HL-60/S4 (cell line): ENCODE results near the gene CACNA1C.

Experiments used
- in situ Hi-C: fragments of 300-500 bp; cut with MboI; formaldehyde crosslinking; loops from 2 replicates; pipeline ENCODE4 v1.14.3; 2022; ENCODE audit warnings: low sequenced_read_pairs

CACNA1C gene

DNA sequence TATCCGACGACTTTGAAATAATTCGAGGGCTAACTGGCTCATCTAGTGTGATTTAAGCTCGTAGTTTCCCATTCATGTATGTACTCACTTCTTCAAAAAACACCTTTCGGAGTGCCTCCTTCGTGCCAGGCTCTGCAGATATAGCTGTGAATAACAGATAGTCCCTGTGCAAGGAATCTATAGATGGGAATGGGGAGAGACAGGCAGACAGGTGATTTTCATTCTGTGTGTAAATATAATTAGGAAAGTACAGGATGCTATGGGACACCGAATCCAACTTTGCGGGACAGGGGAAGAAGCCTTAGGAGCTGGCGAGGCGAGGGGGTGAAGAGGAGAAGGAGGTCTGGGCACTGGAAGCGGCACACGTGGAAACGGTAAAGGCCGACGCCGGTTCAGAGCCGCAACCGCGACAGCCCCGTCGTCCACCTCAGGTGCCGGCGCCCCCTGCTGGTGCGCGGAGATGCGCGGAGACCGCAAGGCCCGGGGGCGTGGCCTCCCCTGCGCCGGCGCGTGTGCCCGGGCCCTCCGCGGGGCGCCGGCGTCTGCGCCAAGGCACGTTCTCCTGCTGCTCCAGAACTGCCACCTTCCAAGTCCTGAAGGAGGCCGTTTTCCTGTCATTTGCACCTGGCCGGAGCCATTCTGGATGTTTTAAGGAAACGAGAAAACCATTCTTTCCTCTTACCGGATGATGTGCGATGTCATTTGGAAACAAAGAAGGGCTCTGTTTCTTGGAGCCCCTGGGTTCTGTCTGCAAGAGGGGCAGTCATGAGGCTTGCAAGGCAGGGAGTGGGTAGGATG is 18.0 kb upstream of the CACNA1C start:
- in situ Hi-C loops: no loop called here

DNA sequence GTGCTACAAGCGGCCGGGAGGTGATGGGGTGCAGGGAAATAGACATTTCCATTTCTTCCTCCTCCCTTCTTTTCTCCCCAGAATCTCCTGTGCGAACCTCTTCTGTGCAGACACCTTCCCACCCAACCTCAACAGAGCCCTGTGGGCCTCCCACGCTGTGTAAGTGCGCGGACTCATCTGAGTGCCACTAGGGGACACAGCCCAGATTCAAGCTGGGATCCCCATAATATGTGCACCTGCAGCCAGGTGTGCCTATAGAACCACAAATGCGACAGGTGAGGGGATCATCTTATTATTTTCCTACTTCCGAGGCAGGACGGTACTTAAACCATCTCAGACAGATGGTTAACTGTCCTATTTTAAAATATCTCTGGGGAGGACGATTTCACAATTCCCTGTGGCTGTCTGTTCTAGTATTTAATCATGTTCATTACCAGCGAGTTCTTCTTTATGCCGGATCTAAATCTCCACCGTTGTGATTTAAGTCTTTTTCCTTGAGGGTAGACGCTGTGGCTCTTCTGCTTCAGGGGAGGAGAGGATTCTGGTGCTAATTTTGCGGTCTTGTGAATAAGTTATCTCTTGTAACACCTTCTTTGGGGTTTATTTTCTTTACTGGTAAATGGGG is 17.2 kb upstream of the CACNA1C start:
- in situ Hi-C loops: no loop called here

DNA sequence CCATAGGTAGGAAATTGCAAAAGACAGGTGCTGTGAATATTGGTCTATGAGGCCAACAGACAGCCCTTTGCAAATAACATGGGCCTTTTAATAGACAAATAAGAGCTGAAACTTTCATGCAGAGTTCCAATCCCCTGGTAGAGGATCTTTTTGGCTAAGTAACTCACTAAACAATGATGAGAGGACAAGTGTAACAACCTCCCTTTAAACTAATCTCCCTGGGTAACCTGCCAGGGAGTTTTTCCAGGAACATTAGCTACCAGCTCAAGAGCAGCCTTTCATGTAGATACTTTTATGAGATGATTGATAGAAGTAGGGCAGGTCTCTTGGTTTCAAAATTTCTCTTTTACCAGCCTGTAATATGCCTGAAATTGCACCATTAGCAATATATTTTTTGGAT is 13.8 kb upstream of the CACNA1C start:
- in situ Hi-C loops: no loop called here

DNA sequence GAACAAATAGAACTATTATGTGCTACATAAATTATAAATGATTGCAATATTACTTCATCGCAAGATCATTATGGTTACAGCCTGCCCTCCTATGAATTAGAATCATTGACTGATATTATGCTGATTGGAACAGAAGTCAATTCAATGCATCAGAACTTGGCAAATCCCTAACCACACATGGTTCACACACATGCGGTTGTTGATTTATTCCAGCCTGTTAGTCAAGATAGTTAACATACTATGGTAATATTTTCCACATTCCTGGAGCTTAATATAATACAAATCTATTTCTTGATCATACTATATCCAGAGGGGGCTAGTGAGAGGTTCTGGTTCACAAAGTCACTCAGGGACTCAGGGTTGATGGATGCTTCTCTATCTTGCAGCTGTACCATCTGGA is 9.7 kb upstream of the CACNA1C start:
- in situ Hi-C loops: no loop called here

DNA sequence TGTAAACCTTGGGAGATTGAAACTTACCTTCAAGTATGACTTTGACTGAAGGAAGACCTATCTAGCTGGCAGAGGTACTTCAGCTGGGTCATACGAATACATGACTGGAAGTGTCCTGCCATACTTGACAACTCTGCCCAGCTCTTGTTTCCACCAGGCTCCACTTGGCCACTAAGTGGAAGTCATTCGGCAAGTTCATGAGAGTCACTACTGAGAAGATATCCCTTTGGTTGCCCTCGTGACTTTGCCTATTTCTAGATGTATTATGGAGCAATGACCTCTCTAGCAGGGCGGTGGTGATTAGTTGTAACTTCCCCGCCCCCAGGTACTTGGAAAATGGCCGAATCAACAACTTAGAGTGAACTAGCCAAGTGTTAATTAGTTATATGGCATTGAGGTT is 8.6 kb upstream of the CACNA1C start:
- in situ Hi-C loops: no loop called here

DNA sequence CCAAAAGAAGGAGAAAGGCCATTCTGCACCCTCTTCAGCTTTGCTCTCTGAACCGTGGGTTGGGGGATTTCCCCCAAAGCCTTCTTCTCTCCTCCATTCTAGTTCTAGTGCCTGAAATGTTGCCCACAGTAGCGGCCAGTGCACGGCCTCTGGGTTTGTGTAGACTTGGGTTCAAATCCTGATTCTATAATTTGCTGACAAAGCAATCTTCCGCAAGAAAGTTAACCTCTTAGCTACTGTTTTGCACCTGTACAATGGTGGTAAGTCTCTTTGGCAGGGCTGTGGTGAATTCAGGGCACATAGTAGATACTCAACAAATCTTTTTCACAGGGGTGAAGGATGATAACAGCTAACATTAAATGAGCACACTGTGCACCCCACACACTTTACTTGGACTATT is 5.8 kb upstream of the CACNA1C start:
- in situ Hi-C loops: no loop called here

DNA sequence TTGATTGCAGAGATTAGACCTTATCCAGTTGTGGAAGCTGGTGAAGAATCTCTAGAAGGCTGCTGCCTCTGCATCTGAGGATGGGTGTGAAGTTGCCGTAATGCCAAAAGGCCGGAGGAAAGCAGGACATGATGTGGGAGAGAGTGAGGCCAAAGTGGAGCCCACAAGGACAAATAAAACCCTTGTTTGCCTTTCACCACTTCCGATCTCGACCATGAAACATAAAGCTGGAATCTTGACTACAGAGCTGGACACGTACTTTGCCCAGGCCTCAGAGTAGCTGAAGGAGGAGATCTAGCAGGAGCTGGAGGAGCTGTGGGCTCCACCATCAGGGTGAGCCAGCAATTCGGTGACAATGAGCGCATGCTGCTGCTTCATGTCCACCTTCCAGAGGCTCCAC is 5.0 kb upstream of the CACNA1C start:
- in situ Hi-C loops: no loop called here

DNA sequence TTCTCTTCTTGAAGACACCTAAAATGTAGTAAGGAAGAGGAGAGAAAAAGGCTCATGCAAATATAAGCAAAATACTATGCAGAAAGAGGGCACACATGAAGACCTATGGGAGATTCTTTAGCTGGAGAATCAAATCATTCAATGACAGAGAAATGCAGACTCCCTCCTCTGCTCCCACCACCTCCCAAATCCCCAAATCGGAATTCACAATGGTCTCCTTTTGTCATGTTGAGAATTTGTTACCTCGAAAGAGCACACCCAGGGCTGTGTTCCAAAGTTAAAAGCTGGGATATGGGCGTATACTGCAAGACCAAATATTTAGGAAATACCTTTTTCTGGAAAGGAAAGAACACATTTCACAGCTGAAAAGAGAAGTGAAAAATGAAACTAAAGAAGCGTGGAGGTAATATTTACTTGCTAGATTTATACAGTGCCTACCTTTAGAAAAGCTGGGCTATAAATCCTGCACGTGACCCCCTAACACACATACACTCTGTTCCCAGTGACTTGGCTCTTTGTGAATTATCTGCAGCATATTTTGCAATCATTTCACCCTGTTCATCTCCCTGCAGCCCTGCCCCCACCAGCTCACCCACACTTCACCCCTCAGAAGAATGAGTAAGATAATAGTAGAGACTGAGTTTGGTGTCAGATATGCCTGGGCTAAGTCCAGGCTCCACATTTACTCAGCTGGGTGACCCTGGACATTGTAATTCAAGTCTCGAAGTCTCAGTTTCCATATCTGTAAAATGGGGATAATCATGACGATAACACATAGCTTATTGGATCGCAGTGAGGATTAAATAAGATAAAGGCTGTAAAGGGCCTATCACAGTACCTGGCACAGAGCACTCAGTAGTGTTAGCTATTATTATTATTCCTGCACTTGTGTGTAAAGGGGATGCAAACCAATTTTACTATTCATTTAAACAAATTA is 2.9 kb upstream of the CACNA1C start:
- in situ Hi-C loops: loop anchor here (10.0 kb wide), 1 partner anchor 535 kb away; no protein-coding TSS in a partner anchor

DNA sequence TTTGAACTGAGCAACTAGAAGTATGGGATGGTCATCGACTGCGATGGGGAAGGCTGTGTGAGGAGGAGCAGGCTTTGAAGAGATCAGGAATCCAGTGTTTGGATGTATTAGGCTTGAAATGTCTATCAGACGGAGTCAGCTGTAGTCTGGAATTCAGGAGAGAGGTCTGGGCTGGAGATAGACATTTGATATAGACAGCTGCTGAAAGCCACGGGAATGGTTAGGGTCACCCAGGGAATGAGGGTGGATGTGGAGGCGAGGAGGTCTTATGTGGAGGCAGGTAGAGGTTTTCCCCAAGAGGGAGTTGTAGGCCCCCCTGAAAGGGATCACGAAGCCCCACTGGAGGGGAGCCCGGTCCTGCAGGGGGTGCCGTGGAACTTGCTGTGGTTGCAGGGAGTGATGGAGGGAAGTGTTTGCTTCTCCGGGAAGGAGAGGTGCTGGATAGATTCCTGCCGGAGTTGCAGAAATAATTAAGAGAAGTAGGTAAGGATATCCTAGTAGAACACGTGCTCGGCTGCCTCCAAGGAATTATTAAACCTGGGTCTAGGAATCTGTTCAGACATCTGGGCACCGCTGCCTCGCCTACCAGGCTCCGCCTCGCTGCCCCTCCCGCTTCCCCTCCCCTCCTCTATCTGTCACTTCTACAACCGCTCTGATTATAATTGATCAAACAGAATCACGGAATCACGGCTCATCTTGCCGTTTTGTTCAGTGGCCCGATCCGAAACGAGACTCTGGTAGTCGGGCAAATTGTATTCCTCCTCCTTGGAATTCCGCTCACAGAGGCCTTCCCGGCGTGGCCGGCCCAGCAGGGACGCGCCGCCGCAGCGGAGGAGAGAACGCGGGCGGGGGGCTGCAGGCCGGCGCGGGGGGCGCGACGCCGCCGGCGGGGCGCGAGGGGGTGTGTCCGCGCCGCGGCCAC is 826 bp upstream of the CACNA1C start:
- in situ Hi-C loops: loop anchor here (10.0 kb wide), 1 partner anchor 533 kb away; no protein-coding TSS in a partner anchor

DNA sequence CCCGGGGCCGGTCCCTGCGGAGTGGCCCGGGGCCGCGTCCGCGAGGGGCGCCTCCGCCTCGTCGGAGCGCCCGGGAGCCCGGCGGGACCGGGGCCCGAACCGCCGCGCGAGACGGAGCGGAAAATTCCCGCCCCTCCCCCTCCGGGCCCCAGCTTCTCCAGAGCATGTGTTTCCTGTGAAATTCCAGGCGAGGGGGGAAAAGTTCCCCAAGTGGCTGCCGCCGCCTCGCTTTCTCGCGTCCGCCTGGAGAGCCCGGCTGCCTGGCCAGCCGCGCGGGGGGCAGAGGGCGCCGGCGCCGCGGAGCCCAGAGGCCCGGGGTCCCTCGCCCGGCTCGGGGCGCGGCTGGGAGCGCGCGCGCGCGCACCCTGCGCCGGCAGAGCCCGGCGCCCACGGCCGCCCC is 904 bp downstream of the CACNA1C start:
- in situ Hi-C loops: loop anchor here (10.0 kb wide), 1 partner anchor 531 kb away; no protein-coding TSS in a partner anchor

DNA sequence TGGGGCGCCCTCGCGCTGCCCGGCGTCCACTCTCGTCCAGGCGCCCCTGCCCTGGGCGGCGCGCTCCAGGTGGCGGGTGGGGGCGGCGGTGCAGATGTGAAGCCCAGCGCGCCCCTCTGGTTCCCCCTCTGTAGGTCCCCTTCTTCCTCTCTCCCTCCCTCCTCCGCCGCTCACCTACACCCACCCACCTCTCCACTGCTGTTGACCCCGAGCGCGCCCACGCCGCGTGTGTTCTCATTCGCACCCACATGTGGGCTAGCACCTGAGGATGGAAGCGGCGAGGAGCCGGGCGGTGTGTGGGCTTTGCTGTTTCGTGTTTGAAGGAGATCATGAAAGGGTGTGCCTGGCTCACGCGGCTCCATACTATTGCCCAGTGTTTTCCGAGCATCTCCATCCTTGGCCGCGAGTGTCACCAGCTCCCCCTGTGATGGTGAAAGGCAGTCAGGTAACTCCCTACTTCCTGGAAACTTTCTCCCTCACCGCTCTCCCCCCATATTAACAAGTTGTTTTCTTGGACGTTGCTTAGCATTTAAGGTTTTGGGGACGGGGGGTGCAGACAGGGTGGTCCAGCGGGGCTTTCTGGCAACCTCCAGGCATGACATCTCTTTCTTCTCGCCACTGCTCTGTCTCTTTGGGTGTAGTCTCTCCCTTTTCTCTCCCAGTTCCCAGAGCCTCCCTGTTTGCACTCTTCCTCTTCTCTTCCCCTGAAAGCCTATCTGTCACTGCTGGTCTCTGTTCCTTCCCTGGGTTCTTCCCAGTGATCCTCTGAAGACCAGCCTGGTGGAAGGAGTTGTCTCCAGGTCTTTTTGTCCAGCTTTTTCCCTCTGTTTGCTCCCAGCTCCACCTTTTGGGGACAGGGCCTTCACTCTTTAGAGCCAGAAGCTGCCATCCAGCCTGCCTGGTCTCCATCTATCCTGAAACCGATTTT is 1.6 kb downstream of the CACNA1C start:
- in situ Hi-C loops: loop anchor here (5.0 to 10.0 kb wide), 2 partner anchors 228 to 530 kb away; no protein-coding TSS in a partner anchor

DNA sequence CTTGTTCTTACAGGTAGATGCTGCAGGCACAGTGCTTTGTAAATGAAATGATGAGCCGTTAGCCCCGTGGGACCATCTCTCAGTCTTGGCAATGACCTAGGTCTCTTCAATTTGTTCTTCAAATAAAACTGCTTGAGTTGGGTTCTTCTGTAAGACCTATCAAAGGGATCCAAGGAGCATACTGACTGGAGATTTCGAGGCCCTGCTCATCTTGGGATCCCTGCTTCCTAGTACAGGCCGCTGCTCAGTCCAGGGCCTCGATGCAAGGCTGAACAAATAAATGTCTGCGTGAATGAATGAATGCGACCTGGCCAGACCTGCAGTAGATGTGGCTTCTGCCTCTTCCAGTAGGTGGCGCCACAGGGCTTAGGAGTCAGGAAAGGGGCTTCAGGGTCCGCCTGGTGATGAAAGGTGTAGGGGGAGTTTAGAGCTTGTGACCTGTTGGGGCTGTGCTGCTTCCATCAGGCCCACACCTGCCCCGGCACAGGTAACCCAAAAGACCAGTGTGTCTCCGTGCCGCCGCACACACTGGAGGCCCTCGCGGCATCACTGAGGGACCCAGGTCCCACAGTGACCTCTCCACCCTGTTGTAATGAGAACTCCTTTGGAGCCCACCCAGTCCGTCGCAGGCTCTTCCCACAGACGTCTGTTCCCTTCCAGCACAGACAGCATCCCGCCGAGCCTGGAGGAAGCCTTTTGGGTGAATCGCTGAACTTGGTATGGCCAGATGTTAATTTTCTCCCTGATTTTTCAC is 4.4 kb downstream of the CACNA1C start:
- in situ Hi-C loops: loop anchor here (5.0 to 10.0 kb wide), 2 partner anchors 225 to 528 kb away; no protein-coding TSS in a partner anchor

DNA sequence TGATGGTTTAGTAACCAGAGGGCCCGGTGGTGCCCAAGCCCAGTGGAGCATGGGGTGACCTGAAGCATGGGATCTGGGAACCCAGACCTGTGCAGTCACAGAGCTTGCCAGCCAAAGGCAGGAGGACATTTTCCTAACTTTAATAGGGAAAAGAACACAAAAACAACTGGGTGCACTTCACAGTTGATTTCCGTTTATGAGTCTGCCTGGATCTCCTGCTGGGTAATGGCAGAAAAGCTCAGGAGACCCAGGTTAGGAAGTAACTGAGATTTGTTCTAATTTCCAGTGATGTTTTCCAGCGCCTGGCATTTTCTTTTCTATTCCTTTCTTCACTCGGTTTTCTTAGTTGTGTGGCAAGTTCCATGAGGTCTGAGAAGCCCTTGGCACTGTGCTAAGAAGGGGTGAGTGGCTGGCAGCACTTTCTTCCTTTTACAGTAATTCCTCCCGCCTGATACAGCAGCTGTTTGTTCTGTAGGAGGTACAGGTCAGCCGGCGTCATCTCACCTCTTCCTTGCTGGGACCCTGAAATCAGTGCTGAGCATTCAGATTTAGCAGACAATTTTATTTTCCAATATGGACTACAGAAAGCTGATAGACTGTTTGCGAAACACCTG is 5.1 kb downstream of the CACNA1C start:
- in situ Hi-C loops: loop anchor here (5.0 to 10.0 kb wide), 2 partner anchors 224 to 527 kb away; no protein-coding TSS in a partner anchor

DNA sequence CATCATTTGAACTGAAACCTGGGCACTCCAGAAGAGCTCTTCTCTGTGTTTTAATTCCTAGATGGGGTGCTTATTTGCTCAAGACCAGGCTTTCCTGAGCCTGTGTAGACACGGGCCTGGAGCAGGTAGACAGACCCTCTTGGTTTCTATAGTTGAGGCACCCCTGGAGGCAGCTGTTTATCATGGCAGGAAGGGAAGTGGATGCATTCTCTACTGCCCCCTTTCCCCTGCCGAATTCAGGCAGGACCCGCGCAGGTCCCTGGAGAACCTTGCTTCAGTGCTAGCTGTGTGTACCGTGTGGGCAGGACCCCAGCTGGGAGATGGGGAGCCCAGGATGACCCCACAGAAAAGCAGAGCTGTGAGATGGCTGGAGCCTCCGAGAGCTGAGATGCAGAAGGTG is 6.0 kb downstream of the CACNA1C start:
- in situ Hi-C loops: loop anchor here (5.0 to 10.0 kb wide), 2 partner anchors 223 to 526 kb away; no protein-coding TSS in a partner anchor

DNA sequence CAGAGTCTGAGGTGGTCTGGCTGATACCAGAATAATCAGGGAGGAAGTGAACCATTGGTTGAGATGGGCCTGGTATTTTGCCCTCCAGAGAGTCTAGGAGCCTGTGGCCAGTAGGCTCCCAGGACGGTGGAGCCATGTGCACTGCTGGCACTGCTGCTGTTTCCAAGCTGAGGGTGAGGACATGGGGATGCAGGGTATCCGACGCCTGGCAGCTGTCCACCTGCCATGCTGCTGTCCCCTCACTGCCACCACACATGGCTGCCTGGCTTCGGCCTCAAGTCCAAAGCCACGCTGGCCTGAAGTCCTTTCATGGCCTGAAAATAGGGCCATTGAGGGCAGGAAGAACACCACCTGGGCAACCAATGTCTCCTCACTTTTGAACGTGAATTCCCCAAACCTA is 8.6 kb downstream of the CACNA1C start:
- in situ Hi-C loops: no loop called here

DNA sequence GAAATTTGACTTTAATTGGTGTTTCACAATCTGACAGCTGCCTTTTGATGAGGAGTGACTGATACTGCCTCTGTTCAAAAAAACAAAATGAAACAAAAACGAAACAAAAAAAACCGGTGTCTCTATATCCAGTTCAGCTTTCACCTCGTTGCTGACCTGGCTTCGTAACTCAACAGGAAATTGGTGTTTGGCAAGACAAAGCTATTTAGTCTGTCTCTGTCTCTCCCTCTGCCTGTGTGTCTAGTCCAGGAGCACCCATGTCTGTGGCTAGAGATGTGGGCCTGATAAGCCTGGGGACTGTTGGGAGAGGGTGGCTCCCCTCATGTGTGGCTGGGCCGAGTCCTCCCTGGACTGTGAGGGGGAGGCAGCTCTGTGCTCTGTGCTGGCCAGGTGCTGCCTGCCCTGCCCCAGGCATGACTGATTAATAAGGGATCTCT is 11.3 kb downstream of the CACNA1C start:
- in situ Hi-C loops: no loop called here

DNA sequence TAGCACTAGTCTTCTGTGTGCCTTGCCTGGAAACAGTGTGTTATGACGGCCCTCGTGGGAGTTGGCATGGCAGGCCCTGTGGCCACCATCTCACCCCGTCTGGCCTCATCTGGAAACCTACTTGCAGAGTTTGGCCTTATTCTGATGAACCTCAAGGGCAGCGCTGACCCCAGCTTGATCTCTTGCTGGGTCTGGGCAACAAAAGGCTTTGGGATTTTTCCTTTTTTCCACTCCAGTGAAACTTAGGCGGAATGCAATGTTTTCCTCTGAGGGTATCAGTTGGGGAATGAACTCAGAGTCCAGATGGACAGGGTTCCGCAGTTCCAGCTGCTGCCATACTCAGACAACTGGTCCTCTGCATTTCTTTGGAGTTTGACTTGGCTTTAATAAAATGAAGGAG is 15.9 kb downstream of the CACNA1C start:
- in situ Hi-C loops: no loop called here
